HG03095 (cell line): ENCODE measurements around the gene CD1C.
"Not testable (repeated sequence)": the region's sequence is repeated elsewhere in the genome, so short reads cannot be mapped to it uniquely, and the experiment has no call there.

Experiments
- ATAC-seq: cut with Tn5 transposase; IDR thresholded peaks from one replicate; pipeline ENCODE4 v1.9.1; 2021; ENCODE audit warnings: moderate library complexity; ENCODE audit not compliant: unreplicated experiment

Gene CD1C

DNA sequence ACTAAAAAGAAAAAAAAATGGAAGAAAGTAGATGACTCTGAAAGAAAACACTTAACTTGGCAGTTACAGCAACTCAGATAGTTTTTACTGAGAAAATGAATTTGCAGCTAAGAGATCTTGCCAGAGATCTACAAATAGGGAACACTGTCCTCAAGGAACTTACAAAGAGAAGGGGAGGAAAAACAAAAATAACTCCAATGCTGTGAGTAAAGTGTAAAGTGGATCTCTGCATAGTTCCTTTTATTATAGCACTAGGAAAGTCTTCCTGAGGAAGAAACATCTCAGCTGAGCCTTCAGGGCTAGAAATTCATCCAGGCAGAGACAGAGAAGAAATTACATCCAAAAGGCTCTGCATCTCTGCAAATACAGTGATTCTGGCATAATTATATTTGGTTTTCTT, 37.8 kb downstream of the CD1C start:
- ATAC-seq, result no peak

DNA sequence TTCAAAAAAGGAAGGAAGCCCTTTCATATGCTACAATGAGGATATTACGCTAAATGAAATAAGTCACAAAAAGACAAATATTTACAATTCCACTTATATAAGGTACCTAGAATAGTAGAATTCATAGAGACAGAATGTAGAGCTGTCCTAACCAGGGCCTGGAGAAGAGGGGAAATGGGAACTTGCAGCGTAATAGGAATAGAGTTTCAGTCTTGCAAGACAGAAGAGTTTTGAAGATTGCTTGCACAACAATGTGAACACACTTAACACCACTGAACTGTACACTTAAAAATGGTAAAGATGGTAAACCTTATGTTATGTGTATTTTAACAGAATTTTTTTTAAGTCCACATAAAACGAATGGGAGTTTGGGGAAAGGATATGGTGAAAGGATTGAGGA, 38.7 kb downstream of the CD1C start:
- no peak for ATAC-seq

DNA sequence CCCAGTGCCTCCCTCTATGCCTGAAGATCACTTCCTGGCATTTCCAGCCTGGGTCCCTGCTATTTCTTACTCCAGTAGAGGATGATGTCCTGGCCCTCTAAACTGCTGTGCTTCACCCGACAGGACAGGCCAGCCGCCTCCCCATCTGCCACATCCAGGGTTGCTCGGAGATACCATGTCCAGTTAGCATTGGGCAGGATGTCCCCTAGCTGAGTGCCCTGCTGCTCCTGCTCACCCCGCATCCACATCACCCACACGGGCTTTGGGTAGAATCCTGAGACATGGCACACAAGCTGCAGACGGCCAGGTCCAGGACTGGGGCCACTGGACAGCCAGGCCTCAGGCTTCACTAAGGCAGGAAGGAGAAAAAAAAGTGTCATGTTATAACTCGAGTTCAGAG, 39.6 kb downstream of the CD1C start:
- ATAC-seq, result no peak

DNA sequence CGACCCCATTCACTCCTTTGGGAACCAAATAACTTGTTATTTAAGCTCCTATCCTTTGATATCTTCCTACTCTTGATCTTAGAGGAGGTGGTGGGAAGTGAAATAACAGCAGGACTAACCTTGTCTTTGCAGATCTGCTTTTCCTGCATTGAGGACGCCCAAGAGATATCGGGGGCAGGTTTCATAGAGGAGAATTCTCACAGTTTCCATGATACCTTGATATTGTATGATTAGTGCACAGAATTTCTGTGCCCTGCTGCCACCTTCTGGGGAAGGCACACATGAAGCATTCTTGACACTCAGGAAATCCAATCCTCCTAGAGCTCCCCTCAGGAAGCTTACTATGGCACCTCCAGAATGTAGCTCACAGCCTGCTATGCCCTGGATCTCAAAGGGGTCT, 40.0 kb downstream of the CD1C start:
- ATAC-seq, result no peak

DNA sequence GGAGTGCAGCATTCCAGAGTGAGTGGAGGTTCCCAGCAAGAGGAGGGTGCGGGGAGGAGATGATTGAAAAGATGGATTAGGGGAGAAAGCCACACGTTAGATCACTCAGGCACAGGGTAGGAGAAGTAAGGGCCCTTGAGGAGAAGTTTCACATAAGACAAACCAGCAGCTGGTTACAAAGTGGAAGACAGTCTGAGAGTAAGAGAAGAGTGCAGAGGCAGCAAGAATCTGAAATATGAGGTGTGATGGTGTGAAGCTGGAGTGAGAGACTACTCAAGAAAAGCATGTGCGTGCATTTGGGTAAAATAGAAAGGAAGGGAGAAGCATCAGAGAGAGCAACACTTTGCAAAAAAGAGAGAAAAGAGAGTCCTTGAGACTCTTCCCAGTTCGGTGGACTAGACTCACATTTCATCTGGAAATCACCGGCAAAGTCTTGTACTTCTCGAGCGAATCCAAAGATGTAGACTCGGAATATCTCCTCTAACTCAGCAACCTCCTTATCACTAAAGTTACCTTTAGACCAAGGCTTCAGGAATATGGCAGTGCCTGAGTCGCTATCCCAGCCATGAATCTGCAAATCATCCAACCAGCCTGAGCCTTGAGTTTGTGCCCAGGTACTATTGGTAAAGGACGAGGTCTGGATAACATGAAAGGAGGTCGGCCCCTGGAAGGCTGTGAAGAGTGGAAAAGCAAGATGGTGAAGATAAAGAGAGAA, 40.8 kb downstream of the CD1C start:
- ATAC-seq, result no peak

DNA sequence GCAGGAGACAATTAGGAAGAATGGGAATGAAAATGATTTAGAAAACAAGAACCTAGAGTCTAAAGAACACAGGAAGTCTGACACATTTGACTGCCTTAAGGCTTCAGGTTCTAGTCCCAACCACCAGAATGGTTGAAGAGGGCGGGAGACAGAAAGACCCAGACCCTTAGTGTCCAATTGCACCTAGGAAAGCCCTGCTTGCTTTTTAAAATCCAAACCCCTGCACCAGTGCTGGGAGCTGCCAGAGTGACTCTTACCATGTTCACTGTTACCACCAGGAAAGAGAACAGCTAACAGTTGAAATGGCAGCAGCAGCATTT, 41.3 kb downstream of the CD1C start:
- no peak for ATAC-seq

DNA sequence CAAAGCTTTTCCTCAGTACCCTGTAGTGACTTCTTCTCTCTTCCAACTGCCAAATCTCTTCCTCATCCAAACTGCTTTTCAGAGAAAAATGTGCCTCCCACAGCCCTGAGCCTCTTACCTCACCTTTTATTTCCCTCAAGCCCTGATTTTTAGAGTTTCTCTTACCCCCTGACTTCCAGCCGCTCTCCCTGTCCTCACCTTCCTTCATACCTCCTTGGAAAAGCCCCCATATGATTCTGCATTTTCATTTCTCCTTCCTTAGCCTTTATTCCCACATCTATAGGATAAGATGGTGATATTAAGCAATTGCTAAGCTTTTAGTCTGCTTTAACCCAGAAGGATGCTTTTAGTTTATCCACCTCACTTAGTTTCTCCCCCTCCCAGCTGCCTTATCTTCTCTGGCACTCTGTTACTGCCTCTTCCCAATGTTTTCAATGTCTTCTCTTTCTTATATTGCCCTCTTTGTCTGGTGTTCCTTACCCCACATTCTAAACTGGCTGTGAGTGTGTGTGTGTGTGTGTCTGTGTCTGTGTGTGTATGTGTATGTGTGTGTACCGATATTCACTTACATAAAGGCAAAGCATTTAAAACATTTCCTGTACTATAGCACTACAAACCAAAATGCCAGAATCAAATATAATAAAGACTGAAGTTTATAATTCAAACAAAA, 41.9 kb downstream of the CD1C start, which contains the start of gene CD1B:
CD1B (minus strand) TSS at position 51 of the 670 bp plus-strand sequence. CDS start 108 bp downstream, outside the sequence.
- ATAC-seq, result no peak

DNA sequence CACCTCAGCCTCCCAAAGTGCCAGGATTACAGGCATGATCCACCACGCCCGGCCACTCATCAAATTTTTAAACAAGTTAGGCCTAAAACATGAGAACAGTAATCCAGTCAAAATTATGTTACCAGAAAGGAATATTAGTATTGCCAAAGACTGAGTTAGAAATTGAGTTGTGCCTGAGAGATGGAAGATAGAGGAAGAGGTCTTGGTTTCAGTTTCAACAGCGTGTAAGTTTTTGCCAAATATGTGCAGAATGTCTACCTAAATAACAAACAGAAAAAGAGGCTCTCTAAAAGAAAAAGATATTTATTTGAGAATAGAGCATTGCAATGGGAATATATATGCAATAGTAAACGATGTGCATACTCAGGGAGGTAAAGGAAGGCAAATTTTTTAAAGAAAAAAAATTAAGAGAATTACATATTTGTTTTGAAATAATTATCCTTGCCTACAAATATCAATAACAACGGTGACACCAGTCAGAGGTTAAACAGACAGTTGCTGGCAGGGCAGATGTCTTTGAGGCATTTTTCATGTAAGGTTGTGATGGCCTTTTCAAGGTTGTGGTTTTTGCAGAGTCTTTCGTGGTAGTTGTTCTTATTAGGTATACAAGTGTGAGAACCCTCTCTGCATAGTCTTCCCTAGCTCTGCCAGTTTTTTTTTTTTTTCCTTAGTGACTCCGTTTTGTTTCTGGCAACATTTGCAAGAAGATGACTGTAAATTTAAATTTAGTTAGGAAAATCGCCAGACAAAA, 43.9 kb downstream of the CD1C start:
- ATAC-seq, result no peak

DNA sequence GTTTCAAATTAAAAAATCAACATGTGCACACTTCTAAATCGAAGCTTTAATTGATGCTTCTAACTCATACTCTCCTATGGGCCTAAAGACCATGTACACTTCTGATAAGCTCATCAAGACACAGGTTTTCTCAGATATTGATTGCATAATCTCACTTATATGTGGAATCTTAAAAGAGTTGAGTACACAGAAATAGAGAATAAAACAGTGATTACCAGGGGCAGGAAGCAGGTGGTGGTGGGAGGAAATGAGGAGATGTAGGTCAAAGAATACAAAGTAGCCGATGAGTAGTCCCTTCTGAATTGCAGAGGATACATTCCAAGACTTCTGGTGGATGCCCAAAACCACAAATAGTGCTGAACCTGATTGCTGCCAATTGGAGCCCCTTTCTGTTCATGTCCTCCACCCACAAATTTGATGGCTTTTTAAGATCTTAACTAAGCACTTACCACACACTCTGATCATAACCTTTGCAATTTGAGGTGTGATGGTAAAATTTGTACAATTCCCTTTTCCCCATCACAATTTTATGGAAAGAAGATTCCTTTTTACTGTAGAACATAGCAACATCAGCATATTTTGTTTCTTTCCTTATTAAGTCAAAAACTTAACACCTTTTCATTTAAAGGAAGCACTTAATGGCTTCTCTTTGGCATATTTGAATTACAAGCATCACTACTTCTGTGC, 44.9 kb downstream of the CD1C start:
- no peak for ATAC-seq

DNA sequence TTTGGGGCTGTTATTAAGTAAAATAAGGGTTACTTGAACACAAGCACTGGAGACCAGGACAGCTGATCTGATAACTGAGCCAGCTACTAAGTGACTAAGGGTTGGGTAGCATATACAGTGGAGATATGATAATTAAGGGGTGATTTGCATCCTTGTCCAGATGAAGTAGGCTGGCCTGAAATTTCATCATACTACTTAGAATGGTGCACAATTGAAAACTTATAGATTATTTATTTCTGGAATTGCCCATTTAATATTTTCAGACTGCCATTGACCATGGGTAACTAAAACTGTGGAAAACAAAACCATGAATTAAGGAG, 45.5 kb downstream of the CD1C start:
- no peak for ATAC-seq

DNA sequence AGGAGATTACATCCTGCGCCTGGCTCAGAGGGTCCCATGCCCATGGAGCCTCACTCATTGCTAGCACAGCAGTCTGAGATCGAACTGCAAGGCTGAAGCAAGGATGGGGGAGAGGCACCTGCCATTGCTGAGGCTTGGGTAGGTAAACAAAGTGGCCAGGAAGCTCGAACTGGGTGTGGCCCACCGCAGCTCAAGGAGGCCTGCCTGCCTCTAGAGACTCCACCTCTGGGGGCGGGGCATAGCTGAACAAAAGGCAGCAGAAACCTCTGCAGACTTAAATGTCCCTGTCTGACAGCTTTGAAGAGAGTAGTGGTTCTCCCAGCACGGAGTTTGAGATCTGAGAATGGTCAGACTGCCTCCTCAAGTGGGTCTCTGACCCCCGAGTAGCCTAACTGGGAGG, 46.7 kb downstream of the CD1C start:
- ATAC-seq, result not testable (repeated sequence)
